OCI-LY1 (cell line): ENCODE data around the gene DNAJC30.
"Not testable (repeated sequence)": the region's sequence is repeated elsewhere in the genome, so short reads cannot be mapped to it uniquely, and the experiment has no call there.

Experiments
- H2AFZ ChIP-seq: fragments of 200-600 bp; sonication (generic), shearing (Covaris generic); 2 replicates; pipeline ENCODE4 v1.6.0; 2014; ENCODE audit warnings: antibody characterized with exemption, mild to moderate bottlenecking, low read length
- H3F3A ChIP-seq: fragments of 200-600 bp; sonication (generic), shearing (Covaris generic); 2 replicates; pipeline ENCODE4 v1.6.0; 2014; ENCODE audit warnings: mild to moderate bottlenecking, antibody characterized with exemption, low read length, moderate library complexity; ENCODE audit not compliant: insufficient read depth
- H3K27ac ChIP-seq: fragments of 200-600 bp; sonication (generic); 2 replicates; pipeline ENCODE4 v1.5.1; 2014; ENCODE audit warnings: low read length, mixed run types, mild to moderate bottlenecking, low read depth; ENCODE audit not compliant: poor library complexity, severe bottlenecking
- H3K27me3 ChIP-seq: fragments of 200-600 bp; sonication (generic); 2 replicates; pipeline ENCODE4 v1.6.0; 2014; ENCODE audit warnings: antibody characterized with exemption, mild to moderate bottlenecking, low read length, moderate library complexity; ENCODE audit not compliant: insufficient read depth
- H3K36me3 ChIP-seq: fragments of 200-600 bp; sonication (generic); 2 replicates; pipeline ENCODE4 v1.6.1; 2014; ENCODE audit warnings: mild to moderate bottlenecking, antibody characterized with exemption, low read length, moderate library complexity, mixed read lengths; ENCODE audit not compliant: insufficient read depth
- H3K4me1 ChIP-seq: fragments of 200-600 bp; sonication (generic); 2 replicates; pipeline ENCODE4 v1.5.1; 2014; ENCODE audit warnings: mild to moderate bottlenecking, low read length, moderate library complexity; ENCODE audit not compliant: insufficient read depth, severe bottlenecking
- H3K4me2 ChIP-seq: fragments of 200-600 bp; sonication (generic), shearing (Covaris generic); 2 replicates; pipeline ENCODE4 v1.6.1; 2014; ENCODE audit warnings: low read length
- H3K4me3 ChIP-seq: fragments of 200-600 bp; sonication (generic); 2 replicates; pipeline ENCODE4 v1.5.1; 2014; ENCODE audit warnings: low read length, low read depth, mild to moderate bottlenecking, mixed read lengths; ENCODE audit not compliant: poor library complexity, severe bottlenecking
- H3K79me2 ChIP-seq: fragments of 200-600 bp; shearing (Covaris generic); 2 replicates; pipeline ENCODE4 v1.6.1; 2016; ENCODE audit warnings: mixed run types, low read length, mixed read lengths; ENCODE audit not compliant: insufficient read depth
- H3K9ac ChIP-seq: fragments of 200-600 bp; sonication (generic), shearing (Covaris generic); 2 replicates; pipeline ENCODE4 v1.6.1; 2014; ENCODE audit warnings: mild to moderate bottlenecking, low read length, mixed read lengths
- H3K9me2 ChIP-seq: fragments of 200-600 bp; sonication (generic), shearing (Covaris generic); 2 replicates; pipeline ENCODE4 v1.6.1; 2014; ENCODE audit warnings: low read depth, mild to moderate bottlenecking, low read length, mixed read lengths
- H3K9me3 ChIP-seq: fragments of 200-600 bp; shearing (Covaris generic); 2 replicates; pipeline ENCODE4 v1.6.1; 2014; ENCODE audit warnings: low read length, mixed read lengths
- H4K20me1 ChIP-seq: fragments of 200-600 bp; sonication (generic), shearing (Covaris generic); 2 replicates; pipeline ENCODE4 v1.6.0; 2016; ENCODE audit warnings: mild to moderate bottlenecking, low read length; ENCODE audit not compliant: insufficient read depth
- CTCF ChIP-seq: fragments of 200-600 bp; sonication (generic), shearing (Covaris generic); IDR thresholded peaks from 2 replicates; pipeline ENCODE4 v1.5.1; 2017; ENCODE audit warnings: mild to moderate bottlenecking, antibody characterized with exemption, low read length, moderate library complexity, mixed read lengths
- EZH2 ChIP-seq: fragments of 200-600 bp; sonication (generic), shearing (Covaris generic); IDR thresholded peaks from 2 replicates; pipeline ENCODE4 v1.8.0; 2017; ENCODE audit warnings: borderline replicate concordance, mixed run types, mild to moderate bottlenecking, antibody characterized with exemption, low read length, moderate library complexity, mixed read lengths

DNAJC30 gene

GRCh38 chr7:73723813-73724212, 40.6 kb upstream of the DNAJC30 start:
- H3F3A ChIP-seq, result no peaks in the 10 kb centered on the region
- no peaks in the 10 kb centered on the region for H3K36me3 ChIP-seq
- peaks cover 8% of the 10 kb centered on the region for H3K4me1 ChIP-seq
- H3K79me2 ChIP-seq, result no peaks in the 10 kb centered on the region
- TF ChIP-seq EZH2 (no peak), CTCF (no peak)
- H3K27ac ChIP-seq, result no peak overlapping the region
- no peak overlapping the region for H3K4me3 ChIP-seq
- no peaks in the 10 kb centered on the region for H4K20me1 ChIP-seq
- no peak overlapping the region for H3K9ac ChIP-seq
- H2AFZ ChIP-seq, result no peak overlapping the region
- H3K9me3 ChIP-seq, result no peaks in the 10 kb centered on the region
- H3K27me3 ChIP-seq, result 0 out of 2 replicates have a peak, but pooled peaks cover 5% of the 10 kb centered on the region
- H3K4me2 ChIP-seq, result no peak overlapping the region
- H3K9me2 ChIP-seq, result no peaks in the 10 kb centered on the region

GRCh38 chr7:73722785-73723184, 39.5 kb upstream of the DNAJC30 start:
- Histone ChIP-seq H3K4me2 (no peak overlapping the region), H4K20me1 (no peaks in the 10 kb centered on the region), H3K4me3 (no peak overlapping the region), H3K9me2 (no peaks in the 10 kb centered on the region), H3K27me3 (0 out of 2 replicates have a peak, but pooled peaks cover 5% of the 10 kb centered on the region), H3K79me2 (no peaks in the 10 kb centered on the region), H2AFZ (no peak overlapping the region), H3K9ac (no peak overlapping the region), H3K9me3 (no peaks in the 10 kb centered on the region), H3K27ac (no peak overlapping the region), H3F3A (no peaks in the 10 kb centered on the region), H3K36me3 (no peaks in the 10 kb centered on the region), H3K4me1 (peaks cover 18% of the 10 kb centered on the region)
- no peak for TF ChIP-seq CTCF
- TF ChIP-seq EZH2, result no peak

- H3K9me2 ChIP-seq, H3K27ac ChIP-seq, H3K4me3 ChIP-seq, H3K36me3 ChIP-seq, H3K79me2 ChIP-seq, H3K9ac ChIP-seq, H3K27me3 ChIP-seq, H2AFZ ChIP-seq, H3F3A ChIP-seq, H3K9me3 ChIP-seq, H3K4me2 ChIP-seq, H4K20me1 ChIP-seq: not testable (repeated sequence)
- H3K4me1 ChIP-seq, result peaks cover 19% of the 10 kb centered on the region
These were observed 38.9 kb upstream of the DNAJC30 start for GRCh38 chr7:73722182-73722581.

GRCh38 chr7:73721377-73721817, 38.1 kb upstream of the DNAJC30 start:
- Histone ChIP-seq H3F3A (no peaks in the 10 kb centered on the region), H3K27me3 (0 out of 2 replicates have a peak, but pooled peaks cover 5% of the 10 kb centered on the region), H3K27ac (no peak overlapping the region), H3K79me2 (no peaks in the 10 kb centered on the region), H3K4me3 (no peak overlapping the region), H3K9ac (no peak overlapping the region), H3K9me2 (no peaks in the 10 kb centered on the region), H3K36me3 (no peaks in the 10 kb centered on the region), H2AFZ (no peak overlapping the region), H3K4me1 (peaks cover 19% of the 10 kb centered on the region), H3K4me2 (no peak overlapping the region), H3K9me3 (no peaks in the 10 kb centered on the region), H4K20me1 (no peaks in the 10 kb centered on the region)
- no peak for TF ChIP-seq CTCF
- TF ChIP-seq EZH2, result no peak

GRCh38 chr7:73720443-73720842, 37.2 kb upstream of the DNAJC30 start:
- H3K4me1 ChIP-seq, result peaks cover 19% of the 10 kb centered on the region
- H3K4me3 ChIP-seq, H3K36me3 ChIP-seq, H3K9me2 ChIP-seq, H3F3A ChIP-seq, H4K20me1 ChIP-seq, H2AFZ ChIP-seq, H3K27ac ChIP-seq, H3K79me2 ChIP-seq, H3K27me3 ChIP-seq, H3K9me3 ChIP-seq, H3K4me2 ChIP-seq, H3K9ac ChIP-seq: not testable (repeated sequence)
